Hepatocyte (in vitro differentiated cells): ENCODE data around the gene OGFR. TPM values are rescaled to one million over a fixed set of nuclear protein-coding genes. Genes with fewer than 3 reads are reported as not detected.
A peak's percentile ranks its signal among the peaks of the same experiment; 100 is the strongest.

Source experiments
- DNase-seq: peaks from one replicate; pipeline ENCODE4 v3.0.0-alpha.2; 2016; ENCODE audit warnings: low spot score
- H2AFZ ChIP-seq: fragments of 200-600 bp; sonication (generic); 2 replicates; pipeline ENCODE4 v1.6.0; 2016; ENCODE audit warnings: antibody characterized with exemption, mild to moderate bottlenecking
- H3K27ac ChIP-seq: fragments of 200-600 bp; sonication (generic); 2 replicates; pipeline ENCODE4 v1.5.1; 2016; ENCODE audit warnings: mild to moderate bottlenecking
- H3K27me3 ChIP-seq: fragments of 200-600 bp; sonication (generic); 2 replicates; pipeline ENCODE4 v1.6.1; 2016
- H3K36me3 ChIP-seq: fragments of 200-600 bp; sonication (generic); replicated peaks from 2 replicates; pipeline ENCODE4 v1.5.1; 2016; ENCODE audit warnings: low read depth; ENCODE audit not compliant: insufficient read depth
- H3K4me1 ChIP-seq: fragments of 200-600 bp; sonication (generic); 2 replicates; pipeline ENCODE4 v1.5.1; 2016; ENCODE audit warnings: mild to moderate bottlenecking, moderate library complexity; ENCODE audit not compliant: insufficient read depth
- H3K4me2 ChIP-seq: fragments of 200-600 bp; sonication (generic); 2 replicates; pipeline ENCODE4 v1.6.0; 2016
- H3K4me3 ChIP-seq: fragments of 200-600 bp; sonication (generic); 2 replicates; pipeline ENCODE4 v1.5.1; 2016; ENCODE audit warnings: mild to moderate bottlenecking
- H3K79me2 ChIP-seq: fragments of 200-600 bp; sonication (generic); 2 replicates; pipeline ENCODE4 v1.6.0; 2017; ENCODE audit warnings: mild to moderate bottlenecking
- H3K9me2 ChIP-seq: fragments of 200-600 bp; sonication (generic); replicated peaks from 2 replicates; pipeline ENCODE4 v1.6.0; 2017; ENCODE audit warnings: mild to moderate bottlenecking; ENCODE audit not compliant: insufficient read depth
- H3K9me3 ChIP-seq: fragments of 200-600 bp; sonication (generic); 2 replicates; pipeline ENCODE4 v1.5.1; 2016; ENCODE audit warnings: low read depth, mild to moderate bottlenecking
- H4K20me1 ChIP-seq: fragments of 200-600 bp; sonication (generic); 2 replicates; pipeline ENCODE4 v1.6.0; 2016; ENCODE audit warnings: mild to moderate bottlenecking; ENCODE audit not compliant: insufficient read depth, poor library complexity, severe bottlenecking
- EZH2 ChIP-seq: fragments of 200-600 bp; sonication (generic); IDR thresholded peaks from 2 replicates; pipeline ENCODE4 v1.6.1; 2016; ENCODE audit warnings: antibody characterized with exemption, mild to moderate bottlenecking, borderline replicate concordance
- EZH2phosphoT487 ChIP-seq: fragments of 200-600 bp; sonication (generic); IDR thresholded peaks from one replicate; pipeline ENCODE4 v1.6.1; 2018; ENCODE audit warnings: antibody characterized with exemption, mild to moderate bottlenecking, low read depth, moderate library complexity; ENCODE audit not compliant: unreplicated experiment, severe bottlenecking
- WGBS: methylation state at CpG from one replicate; pipeline ENCODE4 v1.1.6; 2016; ENCODE audit warnings: low lambda C conversion rate; ENCODE audit errors: missing lambda C conversion rate; 5-methylcytosine and 5-hydroxymethylcytosine counted together
- polyA plus RNA-seq: library from polyadenylated mRNA; unstranded; fragments of >200 nt; fragmentation: Nextera tagmentation; extraction: Ambion mirVana; gene quantifications from 2 replicates; pipeline ENCODE4 v1.2.1, GENCODE V29; 2016
- total RNA-seq: library from RNA; depleted of rRNA; stranded (reverse); fragments of >200 nt; gene quantifications from 2 replicates; pipeline ENCODE4 v1.2.3, GENCODE V29; 2014
- TF ChIP-seq, protein P1 (sequence below): fragments of 200-600 bp; sonication (generic); IDR thresholded peaks from 2 replicates; pipeline ENCODE4 v1.5.1; 2016; ENCODE audit warnings: antibody characterized with exemption, mild to moderate bottlenecking; ENCODE audit not compliant: poor library complexity

OGFR gene
- total and polyA plus RNA-seq, 2 experiments from 2014 or later, result 47.6 to 80.8 TPM

DNA sequence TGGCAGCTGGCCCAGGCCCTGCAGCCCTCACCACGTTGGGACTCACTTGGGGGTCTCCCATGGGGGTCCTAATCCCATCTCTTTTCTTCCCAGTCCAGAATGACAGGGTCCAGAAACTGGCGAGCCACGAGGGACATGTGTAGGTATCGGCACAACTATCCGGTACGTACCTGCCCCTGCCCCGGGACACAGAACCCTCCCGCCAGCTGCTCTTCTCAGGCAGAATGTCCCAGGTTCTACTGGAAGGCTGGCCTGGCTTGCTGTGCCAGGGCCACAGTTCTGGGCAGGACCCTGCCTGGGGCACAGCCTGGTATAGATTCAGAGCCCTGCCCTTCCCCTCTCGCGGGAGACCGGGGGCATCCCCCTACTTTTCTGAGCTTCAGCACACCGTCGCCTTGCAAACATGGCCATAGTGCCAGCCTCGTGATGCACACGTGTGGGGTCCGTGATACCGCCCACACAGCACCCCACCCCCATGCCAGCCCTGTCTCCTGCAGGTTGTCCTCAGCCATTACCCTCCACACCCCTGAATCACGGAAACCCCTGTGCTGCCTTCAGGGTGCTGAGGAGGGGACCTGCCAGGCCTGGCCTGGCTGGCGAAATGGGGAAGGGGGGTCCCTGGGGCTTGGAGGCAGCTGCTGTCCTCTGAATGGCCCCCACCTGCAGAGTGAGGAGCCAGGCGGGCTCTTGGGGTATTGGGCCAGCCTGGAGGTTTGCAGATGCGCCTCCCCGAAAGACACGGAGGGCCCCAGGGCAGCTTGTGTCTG lies 3.0 kb downstream of the OGFR start:
- peaks cover 29% of the 10 kb centered on the region for H3K79me2 ChIP-seq
- H3K4me2 ChIP-seq, result no peak overlapping the region
- H2AFZ ChIP-seq, result no peak overlapping the region
- TF ChIP-seq, protein P1, sequence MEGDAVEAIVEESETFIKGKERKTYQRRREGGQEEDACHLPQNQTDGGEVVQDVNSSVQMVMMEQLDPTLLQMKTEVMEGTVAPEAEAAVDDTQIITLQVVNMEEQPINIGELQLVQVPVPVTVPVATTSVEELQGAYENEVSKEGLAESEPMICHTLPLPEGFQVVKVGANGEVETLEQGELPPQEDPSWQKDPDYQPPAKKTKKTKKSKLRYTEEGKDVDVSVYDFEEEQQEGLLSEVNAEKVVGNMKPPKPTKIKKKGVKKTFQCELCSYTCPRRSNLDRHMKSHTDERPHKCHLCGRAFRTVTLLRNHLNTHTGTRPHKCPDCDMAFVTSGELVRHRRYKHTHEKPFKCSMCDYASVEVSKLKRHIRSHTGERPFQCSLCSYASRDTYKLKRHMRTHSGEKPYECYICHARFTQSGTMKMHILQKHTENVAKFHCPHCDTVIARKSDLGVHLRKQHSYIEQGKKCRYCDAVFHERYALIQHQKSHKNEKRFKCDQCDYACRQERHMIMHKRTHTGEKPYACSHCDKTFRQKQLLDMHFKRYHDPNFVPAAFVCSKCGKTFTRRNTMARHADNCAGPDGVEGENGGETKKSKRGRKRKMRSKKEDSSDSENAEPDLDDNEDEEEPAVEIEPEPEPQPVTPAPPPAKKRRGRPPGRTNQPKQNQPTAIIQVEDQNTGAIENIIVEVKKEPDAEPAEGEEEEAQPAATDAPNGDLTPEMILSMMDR, result no peak
- TF ChIP-seq EZH2 (no peak), EZH2phosphoT487 (no peak)
- H3K9me3 ChIP-seq, result no peaks in the 10 kb centered on the region
- peaks cover 12% of the 10 kb centered on the region for H3K4me1 ChIP-seq
- H3K36me3 ChIP-seq, result no peaks in the 10 kb centered on the region
- peaks cover 36% of the 10 kb centered on the region for H4K20me1 ChIP-seq
- H3K27ac ChIP-seq, result no peak overlapping the region
- no peak overlapping the region for H3K4me3 ChIP-seq
- no peaks in the 10 kb centered on the region for H3K27me3 ChIP-seq
- H3K9me2 ChIP-seq, result no peaks in the 10 kb centered on the region
- DNase-seq, result no peak
- 93% methylated on average over 22 of the region's 23 CpGs for WGBS

DNA sequence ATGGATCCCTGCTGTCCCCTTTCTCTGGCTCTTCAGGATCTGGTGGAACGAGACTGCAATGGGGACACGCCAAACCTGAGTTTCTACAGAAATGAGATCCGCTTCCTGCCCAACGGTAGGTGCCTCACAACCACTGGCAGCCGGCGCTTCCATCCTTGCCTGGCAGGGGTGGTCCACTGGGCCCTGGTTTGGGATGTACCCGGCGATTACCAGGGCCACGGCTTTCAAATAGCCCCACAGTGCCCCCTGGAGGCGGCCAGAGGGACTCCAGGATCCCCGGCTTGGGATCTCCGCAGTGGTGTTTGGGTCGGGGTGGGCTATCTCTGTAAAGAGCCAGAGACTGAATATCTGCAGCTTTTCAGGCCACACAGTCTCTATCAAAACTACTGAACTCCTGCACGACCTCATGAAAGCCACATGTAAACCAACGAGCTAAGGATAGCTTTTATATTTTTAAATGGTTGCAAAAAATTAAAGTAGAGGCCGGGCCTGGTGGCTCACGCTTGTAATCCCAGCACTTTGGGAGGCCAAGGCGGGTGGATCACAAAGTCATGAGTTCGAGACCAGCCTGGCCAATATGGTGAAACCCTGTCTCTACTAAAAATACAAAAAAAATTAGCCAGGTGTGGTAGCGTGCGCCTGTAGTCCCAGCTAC lies 3.7 kb downstream of the OGFR start:
- no peak overlapping the region for H3K4me2 ChIP-seq
- H3K4me3 ChIP-seq, result no peak overlapping the region
- H3K27ac ChIP-seq, result no peak overlapping the region
- no peak overlapping the region for H2AFZ ChIP-seq
- H3K9me2 ChIP-seq, result no peaks in the 10 kb centered on the region
- peaks cover 12% of the 10 kb centered on the region for H3K4me1 ChIP-seq
- no peaks in the 10 kb centered on the region for H3K9me3 ChIP-seq
- no peaks in the 10 kb centered on the region for H3K27me3 ChIP-seq
- WGBS, result 52% methylated on average over 21 of the region's 21 CpGs
- peaks cover 36% of the 10 kb centered on the region for H4K20me1 ChIP-seq
- DNase-seq, result peak; percentile 75
- no peaks in the 10 kb centered on the region for H3K36me3 ChIP-seq
- no peak for TF ChIP-seq EZH2phosphoT487
- TF ChIP-seq, protein P1, result peak; percentile 93
- peaks cover 29% of the 10 kb centered on the region for H3K79me2 ChIP-seq

DNA sequence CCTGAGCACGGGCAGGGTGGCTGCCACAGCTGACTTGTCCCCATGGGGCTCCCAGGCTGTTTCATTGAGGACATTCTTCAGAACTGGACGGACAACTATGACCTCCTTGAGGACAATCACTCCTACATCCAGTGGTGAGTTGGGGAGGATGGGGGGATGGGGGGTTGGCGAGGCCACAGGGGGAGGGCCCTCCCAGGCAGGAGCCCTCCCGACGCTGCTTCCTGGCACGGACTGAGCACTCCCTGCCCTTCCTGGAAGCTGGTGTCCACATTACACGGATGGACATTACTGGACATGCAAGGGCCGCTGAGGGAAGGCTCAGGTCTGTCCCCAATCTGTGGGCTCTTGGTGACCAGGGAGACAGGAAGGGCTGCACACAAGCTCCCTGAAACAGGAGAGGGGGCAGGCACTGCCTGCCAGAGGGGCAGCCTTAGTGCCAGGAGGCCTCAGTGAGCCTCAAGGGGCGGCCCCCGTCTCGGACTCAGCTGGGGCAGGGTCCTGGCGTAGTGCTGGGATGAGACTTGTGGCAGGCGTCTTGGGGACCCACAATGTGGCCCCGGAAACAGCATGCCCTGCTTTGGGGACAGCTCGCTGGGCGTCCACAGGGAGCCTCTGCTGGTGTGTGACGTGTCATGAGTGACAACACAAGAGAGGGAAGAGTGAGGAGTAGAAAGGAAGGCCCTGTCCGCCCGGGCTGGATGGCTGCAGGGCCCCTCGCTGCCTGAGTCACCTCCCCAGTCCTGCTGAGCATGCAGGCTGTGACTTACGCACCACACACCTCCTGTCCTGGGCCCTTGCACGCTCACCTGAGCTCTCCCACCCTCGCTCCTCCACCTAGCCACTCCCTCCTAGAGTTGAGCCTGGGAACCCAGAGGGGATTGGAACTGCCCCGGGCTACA lies 5.1 kb downstream of the OGFR start:
- Histone ChIP-seq H3K9me2 (no peaks in the 10 kb centered on the region), H3K4me1 (peaks cover 12% of the 10 kb centered on the region), H2AFZ (no peak overlapping the region), H4K20me1 (peaks cover 36% of the 10 kb centered on the region), H3K79me2 (peaks cover 29% of the 10 kb centered on the region), H3K4me2 (no peak overlapping the region), H3K9me3 (no peaks in the 10 kb centered on the region), H3K27ac (no peak overlapping the region), H3K27me3 (no peaks in the 10 kb centered on the region), H3K36me3 (no peaks in the 10 kb centered on the region), H3K4me3 (no peak overlapping the region)
- DNase-seq, result no peak
- TF ChIP-seq, protein P1, result no peak
- TF ChIP-seq EZH2phosphoT487 (no peak), EZH2 (no peak)
- WGBS, result 96% methylated on average over 22 of the region's 24 CpGs
